Osteoblast (primary cell): ENCODE data around the gene TM9SF4. TPM values are rescaled to one million over a fixed set of nuclear protein-coding genes. Genes with fewer than 3 reads are reported as not detected.

ENCODE experiments used
- DNase-seq: peaks from one replicate; pipeline ENCODE4 v3.0.0; 2011; ENCODE audit warnings: low spot score, mixed read lengths; ENCODE audit not compliant: insufficient read length; ENCODE audit errors: missing footprints
- H2AFZ ChIP-seq: 2 replicates; pipeline ENCODE4 v1.6.0; 2011; ENCODE audit warnings: mild to moderate bottlenecking, low read length
- H3K27ac ChIP-seq: 2 replicates; pipeline ENCODE4 v1.5.1; 2011; ENCODE audit warnings: mild to moderate bottlenecking, low read depth, low read length, moderate library complexity
- H3K27me3 ChIP-seq: 2 replicates; pipeline ENCODE4 v1.6.0; 2012; ENCODE audit warnings: mild to moderate bottlenecking, control low read depth, inconsistent platforms, low read length, moderate library complexity; ENCODE audit not compliant: insufficient read depth
- H3K36me3 ChIP-seq: 2 replicates; pipeline ENCODE4 v1.5.1; 2011; ENCODE audit warnings: mild to moderate bottlenecking, low read length, control low read depth, moderate library complexity; ENCODE audit not compliant: insufficient read depth
- H3K4me1 ChIP-seq: 2 replicates; pipeline ENCODE4 v1.5.1; 2011; ENCODE audit warnings: mild to moderate bottlenecking, low read length, control low read depth, moderate library complexity; ENCODE audit not compliant: insufficient read depth
- H3K4me2 ChIP-seq: 2 replicates; pipeline ENCODE4 v1.6.0; 2011; ENCODE audit warnings: mild to moderate bottlenecking, low read length; ENCODE audit not compliant: insufficient read depth
- H3K4me3 ChIP-seq: fragments of 200-600 bp; sonication (generic); 3 replicates; pipeline ENCODE4 v1.5.1; 2012; ENCODE audit warnings: mild to moderate bottlenecking, low read length, inconsistent platforms; ENCODE audit not compliant: insufficient read depth
- H3K79me2 ChIP-seq: 2 replicates; pipeline ENCODE4 v1.6.0; 2012; ENCODE audit warnings: mild to moderate bottlenecking, low read length, control low read depth, inconsistent platforms; ENCODE audit not compliant: insufficient read depth
- H3K9me3 ChIP-seq: 2 replicates; pipeline ENCODE4 v1.5.1; 2011; ENCODE audit warnings: low read depth, low read length, control low read depth
- H4K20me1 ChIP-seq: 2 replicates; pipeline ENCODE4 v1.6.0; 2012; ENCODE audit warnings: mild to moderate bottlenecking, low read length, control low read depth; ENCODE audit not compliant: insufficient read depth
- CTCF ChIP-seq: IDR thresholded peaks from 2 replicates; pipeline ENCODE4 v1.5.1; 2011; ENCODE audit warnings: mild to moderate bottlenecking, low read depth, low read length, moderate library complexity; ENCODE audit errors: extremely low read depth
- total RNA-seq: library from RNA; depleted of rRNA; stranded (reverse); fragments of >200 nt; gene quantifications from 2 replicates; pipeline ENCODE4 v1.2.3, GENCODE V29; 2012

The TM9SF4 gene
- total RNA-seq, 1 donor: 48.1 TPM

DNA sequence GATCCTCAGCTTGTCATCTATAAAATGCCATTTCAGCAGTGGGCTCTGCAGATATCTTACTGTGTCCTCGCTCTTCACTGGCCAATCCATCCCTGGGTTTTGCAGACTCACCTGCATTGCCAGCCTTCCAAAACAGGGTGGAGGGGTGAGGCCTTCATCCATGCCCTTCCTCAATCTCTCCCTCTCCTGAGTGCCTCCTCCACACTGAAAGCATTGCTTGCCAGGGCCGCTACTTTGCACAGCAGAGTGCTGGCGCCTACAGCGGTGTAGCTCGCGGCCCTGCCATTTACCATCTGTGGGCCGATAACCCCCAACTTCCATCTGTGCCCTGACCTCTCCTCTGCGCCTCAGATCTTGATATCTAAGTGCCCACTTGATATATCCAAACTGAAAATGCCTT, 29.4 kb downstream of the TM9SF4 start:
- Histone ChIP-seq H2AFZ (no peak overlapping the region), H3K36me3 (peaks cover 57% of the 10 kb centered on the region), H3K4me2 (no peak overlapping the region), H3K79me2 (peaks cover 13% of the 10 kb centered on the region), H3K27ac (no peak overlapping the region), H3K27me3 (no peaks in the 10 kb centered on the region), H3K9me3 (no peaks in the 10 kb centered on the region), H4K20me1 (peaks cover 25% of the 10 kb centered on the region), H3K4me3 (no peak overlapping the region), H3K4me1 (no peaks in the 10 kb centered on the region)
- DNase-seq: no peak
- no peak for TF ChIP-seq CTCF

- H3K36me3 ChIP-seq: peaks cover 67% of the 10 kb centered on the region
Observed at GRCh38 chr20:32139947-32140346, 30.4 kb downstream of the TM9SF4 start.

DNA sequence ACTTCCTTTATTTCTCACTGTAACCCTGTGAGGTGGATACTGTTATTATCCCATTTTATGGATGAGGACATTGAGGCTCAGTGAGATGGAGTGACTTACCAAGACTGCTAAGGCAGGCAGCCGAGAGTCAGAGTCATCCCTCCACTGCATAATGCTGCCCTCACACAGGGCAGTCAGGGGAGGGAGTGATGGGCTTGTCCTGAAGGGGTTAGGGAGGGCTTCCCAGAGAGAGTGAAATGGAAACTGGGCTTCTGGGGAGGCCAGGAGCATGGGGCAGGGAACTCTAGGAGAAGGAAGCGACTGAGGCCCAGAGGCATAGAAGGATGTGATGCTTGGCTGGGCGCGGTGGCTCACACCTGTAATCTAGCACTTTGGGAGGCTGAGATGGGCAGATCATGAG, 31.1 kb downstream of the TM9SF4 start:
- no peaks in the 10 kb centered on the region for H3K9me3 ChIP-seq
- H3K27ac ChIP-seq: no peak overlapping the region
- peaks cover 20% of the 10 kb centered on the region for H4K20me1 ChIP-seq
- TF ChIP-seq CTCF: no peak
- DNase-seq: peak; percentile 17
- no peaks in the 10 kb centered on the region for H3K27me3 ChIP-seq
- no peak overlapping the region for H3K4me2 ChIP-seq
- H3K4me3 ChIP-seq: no peak overlapping the region
- H3K79me2 ChIP-seq: peaks cover 9% of the 10 kb centered on the region
- peaks cover 74% of the 10 kb centered on the region for H3K36me3 ChIP-seq
- no peaks in the 10 kb centered on the region for H3K4me1 ChIP-seq
- H2AFZ ChIP-seq: no peak overlapping the region

More at GRCh38 chr20:32139947-32140346, 30.4 kb downstream of the TM9SF4 start:
- Histone ChIP-seq H3K27me3 (no peaks in the 10 kb centered on the region), H3K4me1 (no peaks in the 10 kb centered on the region), H3K4me2 (no peak overlapping the region), H2AFZ (no peak overlapping the region), H3K79me2 (peaks cover 9% of the 10 kb centered on the region), H4K20me1 (peaks cover 20% of the 10 kb centered on the region), H3K9me3 (no peaks in the 10 kb centered on the region), H3K4me3 (no peak overlapping the region), H3K27ac (no peak overlapping the region)
- DNase-seq: no peak
- no peak for TF ChIP-seq CTCF

DNA sequence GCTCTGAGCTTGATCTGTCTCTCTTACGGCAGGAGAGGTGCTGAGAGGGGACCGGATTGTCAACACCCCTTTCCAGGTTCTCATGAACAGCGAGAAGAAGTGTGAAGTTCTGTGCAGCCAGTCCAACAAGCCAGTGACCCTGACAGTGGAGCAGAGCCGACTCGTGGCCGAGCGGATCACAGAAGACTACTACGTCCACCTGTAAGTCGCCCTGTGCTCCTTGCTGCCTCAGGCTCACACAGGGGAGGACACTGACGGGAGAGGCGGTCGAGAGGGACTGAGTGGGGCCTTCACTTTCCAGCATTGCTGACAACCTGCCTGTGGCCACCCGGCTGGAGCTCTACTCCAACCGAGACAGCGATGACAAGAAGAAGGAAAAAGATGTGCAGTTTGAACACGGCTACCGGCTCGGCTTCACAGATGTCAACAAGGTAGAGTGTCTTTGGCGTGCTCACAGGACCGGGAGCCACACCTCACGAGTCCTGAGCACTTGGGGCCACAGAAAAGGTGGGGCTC, 32.0 kb downstream of the TM9SF4 start:
- DNase-seq: peak; percentile 5
- H3K4me1 ChIP-seq: no peaks in the 10 kb centered on the region
- H3K27ac ChIP-seq: no peak overlapping the region
- H2AFZ ChIP-seq: no peak overlapping the region
- TF ChIP-seq CTCF: no peak
- peaks cover 74% of the 10 kb centered on the region for H3K36me3 ChIP-seq
- H3K27me3 ChIP-seq: no peaks in the 10 kb centered on the region
- peaks cover 11% of the 10 kb centered on the region for H4K20me1 ChIP-seq
- H3K79me2 ChIP-seq: peaks cover 6% of the 10 kb centered on the region
- H3K4me2 ChIP-seq: no peak overlapping the region
- H3K9me3 ChIP-seq: no peaks in the 10 kb centered on the region
- H3K4me3 ChIP-seq: no peak overlapping the region
